K562 (cell line): Measurements from ENCODE around the gene TUBGCP6. TPM values are rescaled to one million over a fixed set of nuclear protein-coding genes. Genes with fewer than 3 reads are reported as not detected.

Source experiments
- ATAC-seq: fragments of 200-7000 bp; cut with Tn5 transposase; 3 replicates; pipeline ENCODE4 v1.9.1; 2020; ENCODE audit warnings: moderate library complexity
- BruUV-seq: library from RNA; stranded (reverse); fragments of 400-500 nt; replicated peaks from 2 replicates; lab custom pipeline; 2021; lab: Mats Ljungman, UMichigan
- CTCF ChIA-PET: fragments of 300-600 bp; formaldehyde crosslinking; extraction: SDS; loops from one replicate; lab custom pipeline; 2021; ENCODE audit warnings: low intra/inter-chr PET ratio; lab: Yijun Ruan, JAX
- POLR2A ChIA-PET: fragments of 300-600, 350-650 bp; sonication (Branson Sonifier 250); formaldehyde crosslinking; extraction: SDS; loops from one replicate; lab custom pipeline; 2021; ENCODE audit warnings: antibody characterized with exemption, inconsistent platforms; lab: Yijun Ruan, JAX
- DNase-seq, 4 experiments: peaks; one replicate each; pipeline versions ENCODE4 v3.0.0 to v3.0.0-alpha.2; 2011 to 2018; ENCODE audit warnings: low spot score in 3 of 4, mixed read lengths in 3 of 4; ENCODE audit errors: extremely low read depth in 1 of 4
- FAIRE-seq: peaks from 2 replicates; lab custom pipeline; 2011; peaks lifted over from hg19 to GRCh38; lab: Jason Lieb, UNC
- H2AFZ ChIP-seq: 2 replicates; pipeline ENCODE4 v1.6.0; 2011; ENCODE audit warnings: low read depth, low read length, control low read depth, inconsistent platforms
- H3K27ac ChIP-seq: fragments of 200-600 bp; 3 replicates; pipeline ENCODE4 v1.8.0; 2011; ENCODE audit warnings: low read depth, mild to moderate bottlenecking, control low read depth, inconsistent platforms, low read length, moderate library complexity, mixed read lengths; ENCODE audit errors: extremely low read depth
- H3K27me3 ChIP-seq, 2 experiments: fragments of 300-600 bp in 1 of 2; 2 replicates in 1 of 2; 3 replicates in 1 of 2; pipeline versions ENCODE4 v1.6.0 to v1.8.0; 2011; ENCODE audit warnings: inconsistent platforms in 2 of 2, low read length in 2 of 2, mild to moderate bottlenecking in 1 of 2, mixed read lengths in 1 of 2, moderate library complexity in 1 of 2; ENCODE audit not compliant: control insufficient read depth in 2 of 2, insufficient read depth in 2 of 2
- H3K36me3 ChIP-seq: fragments of 300-600 bp; 3 replicates; pipeline ENCODE4 v1.8.0; 2011; ENCODE audit warnings: mild to moderate bottlenecking, low read length, inconsistent platforms; ENCODE audit not compliant: control insufficient read depth, insufficient read depth
- H3K4me1 ChIP-seq, 2 experiments: fragments of 200-600 bp in 1 of 2; replicated peaks in 1 of 2; 2 replicates in 1 of 2; 3 replicates in 1 of 2; pipeline versions ENCODE4 v1.5.1 to v1.8.0; 2011; ENCODE audit warnings: inconsistent platforms in 2 of 2, low read length in 2 of 2, mild to moderate bottlenecking in 1 of 2, mixed read lengths in 1 of 2, moderate library complexity in 1 of 2; ENCODE audit not compliant: control insufficient read depth in 2 of 2, insufficient read depth in 2 of 2
- H3K4me2 ChIP-seq: 2 replicates; pipeline ENCODE4 v1.6.1; 2011; ENCODE audit warnings: low read length, control low read depth, inconsistent platforms, mixed read lengths; ENCODE audit not compliant: insufficient read depth
- H3K4me3 ChIP-seq: fragments of 200-600 bp; sonication (generic), shearing (Covaris generic); 2 replicates; pipeline ENCODE4 v1.5.1; 2016; ENCODE audit warnings: control low read depth, inconsistent platforms
- H3K79me2 ChIP-seq: fragments of 200-600 bp; 3 replicates; pipeline ENCODE4 v1.8.0; 2011; ENCODE audit warnings: low read length, inconsistent platforms; ENCODE audit not compliant: control insufficient read depth, insufficient read depth
- H3K9ac ChIP-seq, 2 experiments: 2 replicates each; pipeline versions ENCODE4 v1.6.0 to v1.6.1; 2011; ENCODE audit warnings: low read depth in 2 of 2, low read length in 2 of 2, control low read depth in 1 of 2, inconsistent platforms in 1 of 2, mild to moderate bottlenecking in 1 of 2, mixed read lengths in 1 of 2; ENCODE audit not compliant: insufficient read depth in 1 of 2
- H3K9me1 ChIP-seq: one replicate; pipeline ENCODE4 v1.6.0; 2011; ENCODE audit warnings: inconsistent platforms, mild to moderate bottlenecking, low read length, moderate library complexity; ENCODE audit not compliant: control insufficient read depth, insufficient read depth
- H3K9me3 ChIP-seq: replicated peaks from 2 replicates; pipeline ENCODE4 v1.5.1; 2011; ENCODE audit warnings: low read depth, low read length, inconsistent platforms; ENCODE audit not compliant: control insufficient read depth, insufficient read depth
- H4K20me1 ChIP-seq: replicated peaks from 2 replicates; pipeline ENCODE4 v1.6.1; 2011; ENCODE audit warnings: low read length, inconsistent platforms, mixed read lengths; ENCODE audit not compliant: control insufficient read depth, insufficient read depth
- ATF3 ChIP-seq, 2 experiments: fragments of 450-650 bp in 1 of 2; sonication (generic) in 1 of 2; formaldehyde crosslinking in 1 of 2; IDR thresholded peaks in 1 of 2; conservative IDR thresholded peaks in 1 of 2; 2 replicates each; pipeline versions ENCODE4 v1.6.1 to v1.8.1; 2016 to 2023; ENCODE audit warnings: mild to moderate bottlenecking in 2 of 2, moderate library complexity in 2 of 2, inconsistent platforms in 1 of 2, missing genetic modification reagents in 1 of 2
- CGGBP1 ChIP-seq: fragments of 250-450 bp; sonication (Bioruptor Pico); IDR thresholded peaks from 2 replicates; pipeline ENCODE4 v1.9.0; 2021; ENCODE audit warnings: mild to moderate bottlenecking
- FOXK2 ChIP-seq, 2 experiments: fragments of 450-650 bp; IDR thresholded peaks in 1 of 2; conservative IDR thresholded peaks in 1 of 2; 2 replicates each; pipeline ENCODE4 v1.6.1; 2016; ENCODE audit warnings: low read depth in 2 of 2, mild to moderate bottlenecking in 1 of 2
- GTF2A2 ChIP-seq: IDR thresholded peaks from 2 replicates; pipeline ENCODE4 v1.6.1; 2016; ENCODE audit warnings: mild to moderate bottlenecking, missing genetic modification characterization, missing compliant biosample characterization
- LCOR ChIP-seq: sonication (generic); formaldehyde crosslinking; IDR thresholded peaks from 2 replicates; pipeline ENCODE4 v1.8.0; 2022; ENCODE audit warnings: mild to moderate bottlenecking, missing genetic modification reagents
- NELFE ChIP-seq: IDR thresholded peaks from 2 replicates; pipeline ENCODE4 v1.6.1; 2011; ENCODE audit warnings: mild to moderate bottlenecking; ENCODE audit not compliant: insufficient read depth, insufficient read length
- UBTF ChIP-seq, 2 experiments: IDR thresholded peaks; 2 replicates each; pipeline ENCODE4 v1.6.1; 2012; ENCODE audit warnings: improper control_type of control experiment in 2 of 2, low read depth in 2 of 2, low read length in 2 of 2, borderline replicate concordance in 1 of 2
- VEZF1 ChIP-seq: fragments of 200-800 bp; sonication (Bioruptor generic); IDR thresholded peaks from 2 replicates; pipeline ENCODE4 v1.6.1; 2017; ENCODE audit warnings: missing genetic modification characterization, missing compliant biosample characterization
- ZNF143 ChIP-seq: sonication (generic); formaldehyde crosslinking; IDR thresholded peaks from 2 replicates; pipeline ENCODE4 v1.9.0; 2022; ENCODE audit warnings: mild to moderate bottlenecking, missing genetic modification reagents
- ZNF347 ChIP-seq: fragments of 450-650 bp; formaldehyde crosslinking; IDR thresholded peaks from 2 replicates; pipeline ENCODE4 v1.4.0; 2020; ENCODE audit warnings: low read depth, mild to moderate bottlenecking, moderate library complexity
- WGBS: fragments of 100-300 bp; shearing (Covaris generic); methylation state at CpG from one replicate; pipeline ENCODE4 v1.1.6; 2016; ENCODE audit warnings: low coverage, mixed read lengths; ENCODE audit not compliant: insufficient coverage; ENCODE audit errors: missing lambda C conversion rate; 5-methylcytosine and 5-hydroxymethylcytosine counted together
- in situ Hi-C: fragments of 300-500 bp; cut with MboI; formaldehyde crosslinking; loops from 4 replicates; pipeline ENCODE4 v1.15.0; 2018; ENCODE audit warnings: inconsistent platforms, mixed read lengths
- intact Hi-C: fragments of 100-400 bp; cut with micrococcal nuclease; formaldehyde crosslinking; loops from 2 replicates; pipeline ENCODE4 v1.14.2; 2022
- polyA plus RNA-seq, 8 experiments: library from polyadenylated mRNA; depleted of rRNA in 4 of 8; stranded (reverse) in 5 of 8; unstranded in 3 of 8; fragments of >200 nt; fragmentation: Nextera tagmentation in 2 of 8; fragmentation: Illumina TruSeq in 1 of 8; extraction: Ambion mirVana in 2 of 8; extraction: Trizol in 1 of 8; gene quantifications; 2 replicates each; pipeline versions ENCODE4 v1.2.1 to v1.2.3, GENCODE V29; 2011 to 2014; ENCODE audit warnings: inconsistent platforms in 1 of 8, missing spikeins in 1 of 8
- total RNA-seq, 7 experiments: library from RNA; depleted of rRNA in 6 of 7; stranded (reverse); fragments of >200 nt in 6 of 7; fragmentation: Illumina TruSeq in 2 of 7; extraction: Trizol in 2 of 7; gene quantifications; 2 replicates each; pipeline versions ENCODE4 v1.2.1 to v1.2.3, GENCODE V29; 2011 to 2021; ENCODE audit warnings: low replicate concordance in 1 of 7

TUBGCP6 gene
- total and polyA plus RNA-seq, 9 of the 15 experiments (the other 6 are each of a cell fraction or from before 2014, with no cell fraction given) = 0.76 to 33.0 (median 10.1) TPM

- TF ChIP-seq ATF3 (IDR thresholded peaks at IDR 0.05) = no peak
- no peak for TF ChIP-seq ATF3 (CRISPR knock-in tag; conservative IDR thresholded peaks at IDR 0.05)
- TF ChIP-seq, all 486 proteins: peak for 0
These were observed 39.0 kb upstream of the TUBGCP6 start (continued) for GRCh38 chr22:50283821-50284220.

GRCh38 chr22:50282361-50283155 is 37.7 kb upstream of the TUBGCP6 start:
- Histone ChIP-seq H3K9me3 (no peaks in the 10 kb centered on the region), H3K9me1 (no peaks in the 10 kb centered on the region), H4K20me1 (no peaks in the 10 kb centered on the region), H2AFZ (no peak overlapping the region), H3K4me1 (peaks cover 0 to 24% of the 10 kb centered on the region in 2 experiments; a peak in 2 of 5 replicates), H3K27ac (no peak overlapping the region), H3K9ac (no peak overlapping the region), H3K4me3 (no peak overlapping the region), H3K4me2 (no peak overlapping the region), H3K36me3 (peaks cover 48% of the 10 kb centered on the region; the same call in 1 of the 3 replicates), H3K79me2 (no peaks in the 10 kb centered on the region), H3K27me3 (no peaks in the 10 kb centered on the region)
- ChIA-PET POLR2A (interaction anchor here (0.8 kb wide), 1 partner anchor 12 kb away, joined by 3 read pairs; no protein-coding TSS in a partner anchor), CTCF (no interaction called here)
- BruUV-seq = no TSS peak
- in situ Hi-C loops (no loop called here), intact Hi-C loops (no loop called here)
- WGBS = 94% methylated on average over 12 of the region's 45 CpGs
- ATAC-seq (no peak), FAIRE-seq (no peak), DNase-seq (no peak)
- TF ChIP-seq LCOR (CRISPR knock-in tag) (no peak), ZNF143 (CRISPR knock-in tag) (no peak), UBTF (IDR thresholded peaks at IDR 0.05; ENCODE audit: borderline replicate concordance in 1 of 2, low read depth in 2 of 2, low read length in 2 of 2) (no peak), NELFE (no peak), VEZF1 (no peak), GTF2A2 (tag) (no peak), ZNF347 (CRISPR knock-in tag) (no peak), FOXK2 (conservative IDR thresholded peaks at IDR 0.05 in 1 of 2, IDR thresholded peaks at IDR 0.05 in 1 of 2; ENCODE audit: low read depth in 2 of 2) (no peak), CGGBP1 (CRISPR knock-in tag) (no peak)
